Measurements from ENCODE around the gene MTCL3.
A peak's percentile ranks its signal among the peaks of the same experiment; 100 is the strongest.

MTCL3 gene

DNA sequence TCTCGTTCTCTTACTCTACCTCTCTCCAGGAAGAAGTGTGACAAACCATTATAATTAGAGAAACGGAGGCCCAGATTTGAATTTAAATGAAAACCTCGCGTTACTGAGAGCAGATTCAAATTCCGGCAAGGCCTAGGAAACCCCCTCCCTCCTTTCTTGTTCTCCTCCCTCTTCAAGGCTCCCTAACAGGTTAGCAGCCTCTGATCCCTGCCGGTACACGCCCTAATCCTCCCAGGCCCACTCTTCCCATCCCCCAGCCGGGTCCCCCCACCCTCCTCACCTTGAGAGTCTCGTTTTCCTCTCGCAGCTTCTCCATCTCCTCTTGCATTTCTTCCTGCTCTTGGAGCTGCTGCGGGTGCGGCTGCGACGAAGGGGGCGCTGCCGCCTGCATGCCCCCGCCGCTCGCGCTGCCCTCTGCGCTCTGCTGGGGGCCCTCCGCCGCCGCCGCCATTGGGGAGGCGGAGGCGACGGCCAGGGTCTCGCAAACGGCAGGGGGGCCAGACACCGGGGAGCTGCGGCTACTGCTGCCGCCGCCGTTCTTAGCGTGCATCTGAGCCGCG, 3.8 kb downstream of the MTCL3 start:
- DNase-seq (ENCODE audit: low read depth in 2 of 2), result peak in 1 of 2 experiments; percentile 20

GRCh38 chr6:127514773-127515227, 4.3 kb downstream of the MTCL3 start:
- no peak for DNase-seq (ENCODE audit: low read depth in 2 of 2)

- no peak for DNase-seq (ENCODE audit: low read depth in 2 of 2)
Measured at GRCh38 chr6:127514179-127514772, 4.9 kb downstream of the MTCL3 start.

- no peak for DNase-seq (ENCODE audit: low read depth in 2 of 2)
Measured at GRCh38 chr6:127513425-127513824, 5.7 kb downstream of the MTCL3 start.

- DNase-seq (ENCODE audit: low read depth in 2 of 2), result no peak
Measured at GRCh38 chr6:127510876-127511275, 8.3 kb downstream of the MTCL3 start.

- DNase-seq (ENCODE audit: low read depth in 2 of 2), result no peak
Measured at GRCh38 chr6:127506894-127507293, 12.2 kb downstream of the MTCL3 start.

DNA sequence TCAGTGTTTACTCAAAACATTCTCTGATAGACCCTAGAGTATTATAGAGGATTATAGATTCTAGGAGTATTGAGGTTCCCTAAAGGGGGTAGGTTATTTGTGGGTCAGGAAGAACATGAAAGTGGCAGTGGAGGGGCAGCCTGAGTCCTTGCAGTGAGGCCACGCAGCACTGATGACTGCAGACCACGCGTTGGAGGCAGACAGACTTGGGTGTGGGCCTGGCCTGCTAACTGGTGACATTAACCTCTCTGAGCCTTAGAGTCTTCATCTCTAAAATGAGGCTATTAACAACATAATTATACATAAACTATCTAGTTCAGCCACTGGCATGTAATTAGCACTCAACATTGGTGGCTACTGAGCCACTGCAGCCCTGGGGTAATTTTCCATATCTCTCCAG, 16.1 kb downstream of the MTCL3 start:
- no peak for DNase-seq (ENCODE audit: low read depth in 2 of 2)

DNA sequence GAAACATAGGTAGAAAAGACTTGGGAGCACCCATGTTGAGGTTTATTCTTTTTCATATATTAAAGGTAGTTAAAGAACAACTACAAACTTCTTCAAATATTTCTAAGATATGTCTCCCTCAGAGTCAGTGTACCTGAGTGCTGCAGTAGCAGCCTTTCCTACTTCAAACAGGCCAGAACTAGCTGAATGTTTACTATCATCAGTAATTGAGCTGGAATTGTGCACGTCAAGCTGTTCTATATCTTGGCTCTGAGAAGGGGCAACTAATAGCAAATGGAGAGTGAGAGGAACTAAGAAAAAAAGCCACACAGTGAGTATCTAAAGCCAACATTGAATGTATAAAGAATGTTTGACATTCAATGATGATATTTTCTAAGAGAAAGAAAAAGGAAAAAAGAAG, 21.7 kb downstream of the MTCL3 start:
- DNase-seq (ENCODE audit: low read depth in 2 of 2), result no peak

DNA sequence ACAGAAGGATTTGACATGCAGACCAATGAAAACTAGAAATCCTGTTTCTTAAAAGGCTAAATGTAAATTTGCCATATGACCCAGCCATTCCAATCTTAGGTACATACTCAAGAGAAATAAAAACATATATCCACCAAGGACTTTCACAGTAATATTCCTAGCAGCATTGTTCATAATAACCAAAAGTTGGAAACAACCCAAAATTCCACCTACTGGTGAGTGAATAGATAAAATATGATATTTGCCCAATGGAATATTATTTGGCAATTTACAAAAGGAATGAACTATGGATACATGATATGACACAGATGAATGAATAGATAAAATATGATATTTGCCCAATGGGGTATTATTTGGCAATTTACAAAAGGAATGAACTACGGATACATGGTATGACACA, 22.7 kb downstream of the MTCL3 start:
- DNase-seq (ENCODE audit: low read depth in 2 of 2), result no peak

DNA sequence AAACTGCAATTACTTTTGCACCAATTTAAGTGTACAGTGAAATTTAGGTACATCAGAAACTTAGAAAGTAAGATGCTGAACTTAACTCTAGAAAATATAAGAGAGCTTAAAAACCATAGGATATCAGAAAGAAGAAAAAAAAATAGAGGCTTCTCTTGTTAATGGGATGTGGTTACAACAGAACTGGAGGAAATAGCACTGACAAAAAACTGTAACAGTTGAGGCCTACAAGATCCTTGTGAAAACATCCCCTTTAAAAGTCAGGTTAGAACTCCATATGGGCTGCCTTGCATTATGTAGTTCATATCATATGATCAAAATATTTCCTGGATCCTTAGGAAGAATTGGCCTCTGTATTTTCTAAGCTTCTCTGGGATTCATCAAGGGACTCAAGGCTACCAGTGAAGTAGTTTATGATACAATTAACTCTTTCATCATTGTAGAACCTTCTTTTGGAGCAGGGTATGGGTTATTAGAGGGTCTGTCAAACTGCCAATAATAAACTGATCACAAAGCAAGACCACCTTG, 24.8 kb downstream of the MTCL3 start:
- no peak for DNase-seq (ENCODE audit: low read depth in 2 of 2)

DNA sequence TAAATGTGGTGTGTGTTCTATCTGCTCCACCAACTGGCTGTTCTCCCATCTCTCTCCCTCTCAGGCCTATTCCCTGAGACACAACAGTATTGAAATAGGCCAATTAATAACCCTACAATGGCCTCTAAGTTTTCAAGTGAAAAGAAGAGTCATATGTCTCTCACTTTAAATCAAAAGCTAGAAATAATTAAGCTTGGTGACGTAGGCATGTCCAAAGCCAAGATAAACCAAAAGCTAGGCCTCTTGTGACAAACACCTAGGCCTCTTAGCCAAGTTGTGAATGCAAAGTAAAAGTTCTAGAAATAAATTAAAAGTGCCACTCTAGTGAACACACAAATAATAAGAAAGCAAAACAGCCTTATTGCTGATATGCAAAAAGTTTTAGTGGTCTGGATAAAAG, 29.9 kb downstream of the MTCL3 start:
- DNase-seq (ENCODE audit: low read depth in 2 of 2), result no peak

GRCh38 chr6:127486934-127487333, 32.2 kb downstream of the MTCL3 start:
- DNase-seq (ENCODE audit: low read depth in 2 of 2), result no peak

DNA sequence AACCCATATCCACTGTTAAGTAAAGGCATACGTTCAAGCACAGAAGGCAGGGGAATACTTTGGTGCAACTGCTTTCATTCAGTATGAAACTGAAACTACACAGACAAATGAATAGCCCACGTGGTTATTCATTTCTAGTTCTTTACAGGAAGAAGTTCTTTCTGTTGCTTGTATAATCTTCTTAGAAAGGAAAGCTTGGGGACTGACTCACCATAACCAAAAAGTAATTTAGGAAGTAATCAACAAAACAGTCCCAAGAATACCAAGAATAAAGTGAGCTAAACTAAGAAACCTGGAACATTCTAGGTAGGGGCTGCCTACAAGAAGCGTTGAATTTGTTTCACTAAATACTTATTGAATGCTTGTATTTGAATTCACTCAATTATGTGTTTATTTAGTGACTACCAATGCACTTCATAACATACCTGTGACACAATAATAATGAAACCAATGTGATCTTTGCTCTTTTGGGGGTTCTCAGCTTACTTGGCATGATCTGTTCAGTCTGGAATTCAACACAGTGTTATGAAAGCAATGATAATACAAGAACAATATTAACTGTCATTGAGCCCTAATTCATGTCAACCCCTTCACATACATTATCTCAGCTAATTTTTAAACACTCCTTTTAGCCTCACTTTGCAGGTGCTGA, 34.8 kb downstream of the MTCL3 start:
- no peak for DNase-seq (ENCODE audit: low read depth in 2 of 2)

DNA sequence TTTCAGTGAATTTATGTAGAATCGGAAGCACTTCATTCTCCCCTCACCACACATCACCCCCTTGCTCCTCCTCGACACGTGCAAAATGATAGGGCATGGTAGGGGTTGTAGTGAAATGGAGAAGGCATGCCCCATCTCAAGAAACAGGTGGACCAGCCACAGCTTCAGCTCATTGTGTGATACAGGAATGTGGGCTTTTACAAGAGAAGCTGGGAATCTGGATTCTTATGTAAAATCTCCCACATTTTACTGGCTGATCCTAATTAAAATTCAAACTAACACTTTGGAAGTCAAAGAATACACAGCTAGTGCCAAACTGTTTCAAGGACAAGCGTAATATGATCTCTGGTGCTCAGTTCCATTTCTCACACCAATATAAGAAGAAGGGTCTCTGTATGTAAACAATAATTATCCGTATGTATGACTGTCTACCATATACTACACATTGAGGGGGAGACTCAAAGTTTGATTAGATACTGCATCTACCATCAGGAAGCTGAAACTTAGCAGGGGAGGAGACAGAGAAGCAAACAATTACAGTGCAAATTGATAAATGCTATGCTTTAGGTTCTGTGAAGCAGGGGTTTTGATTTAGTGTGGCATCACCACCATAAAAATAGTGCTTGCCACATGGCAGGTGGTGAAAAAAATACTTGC, 35.6 kb downstream of the MTCL3 start:
- DNase-seq (ENCODE audit: low read depth in 2 of 2), result no peak

- DNase-seq (ENCODE audit: low read depth in 2 of 2), result no peak
Measured at GRCh38 chr6:127482325-127482724, 36.8 kb downstream of the MTCL3 start.

DNA sequence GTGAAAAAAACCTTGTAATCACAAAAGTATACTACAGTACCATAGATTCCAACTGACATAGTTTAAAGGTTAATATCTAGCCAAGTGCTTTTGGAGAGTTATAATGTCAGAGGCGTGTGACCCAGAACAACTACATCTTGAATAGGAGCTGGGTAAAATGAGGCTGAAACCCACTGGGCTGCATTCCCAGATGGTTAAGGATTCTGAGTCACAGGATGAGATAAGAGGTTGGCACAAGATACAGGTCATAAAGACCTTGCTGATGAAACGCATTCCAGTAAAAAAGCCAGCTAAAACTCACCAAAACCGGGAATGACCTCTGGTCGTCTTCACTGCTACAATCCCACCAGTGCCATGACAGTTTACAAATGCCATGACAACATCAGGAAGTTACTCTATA, 37.5 kb downstream of the MTCL3 start:
- no peak for DNase-seq (ENCODE audit: low read depth in 2 of 2)

- DNase-seq (ENCODE audit: low read depth in 2 of 2), result no peak
Measured at GRCh38 chr6:127481111-127481510, 38.0 kb downstream of the MTCL3 start.

GRCh38 chr6:127477658-127478057, 41.5 kb downstream of the MTCL3 start:
- DNase-seq (ENCODE audit: low read depth in 2 of 2), result no peak

DNA sequence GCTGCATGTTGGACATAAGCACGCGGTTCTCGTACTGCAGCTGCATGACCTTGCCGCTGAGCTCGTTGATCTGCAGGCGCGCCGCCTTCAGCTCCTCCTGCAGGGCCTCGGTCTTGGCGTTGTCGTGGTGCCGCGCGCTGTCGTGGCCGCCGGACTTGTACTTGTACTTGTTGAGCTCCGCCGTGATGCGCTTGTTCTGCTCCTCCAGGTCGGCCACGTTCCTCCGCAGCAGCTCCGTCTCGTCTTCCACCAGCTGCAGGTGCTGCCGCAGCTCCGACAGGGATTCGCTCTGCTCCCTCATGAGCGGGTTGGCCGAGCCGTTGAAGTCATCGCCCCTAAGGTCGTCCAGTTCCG, 43.3 kb downstream of the MTCL3 start:
- no peak for DNase-seq (ENCODE audit: low read depth in 2 of 2)

DNA sequence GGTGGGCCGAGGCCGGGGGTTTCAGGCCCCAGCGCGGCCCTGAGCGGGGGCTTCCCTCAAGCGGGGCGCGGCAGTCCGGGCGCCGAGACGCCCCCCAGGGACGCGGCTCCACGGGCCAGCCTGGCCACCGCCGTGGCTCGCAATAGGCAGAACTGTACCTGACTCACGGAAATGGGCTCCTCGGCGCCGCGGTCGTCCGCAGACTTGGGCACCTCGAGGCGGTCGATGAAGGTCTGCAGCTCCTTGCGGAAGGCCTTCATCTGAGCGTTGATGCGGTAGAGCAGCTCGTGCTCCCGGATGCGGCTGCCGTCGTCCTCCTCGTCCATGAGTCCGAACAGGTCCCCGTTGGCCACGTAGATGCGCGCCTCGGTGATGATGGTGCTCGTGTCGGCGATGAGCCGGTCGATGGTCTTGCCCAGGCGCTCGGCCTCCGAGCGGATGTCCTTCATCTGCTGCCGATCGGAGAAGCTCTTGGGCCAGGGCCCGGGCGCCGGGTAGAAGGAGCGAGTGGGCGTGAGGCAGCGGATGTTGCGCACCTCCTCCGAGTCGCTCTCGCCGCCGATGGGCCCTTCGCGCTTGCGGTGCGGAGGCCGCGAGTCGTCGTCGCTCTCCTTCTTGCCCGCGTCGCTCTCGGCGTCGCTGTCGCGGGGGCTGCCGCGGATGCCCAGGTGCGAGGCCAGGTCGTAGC, 43.9 kb downstream of the MTCL3 start:
- DNase-seq (ENCODE audit: low read depth in 2 of 2), result no peak

DNA sequence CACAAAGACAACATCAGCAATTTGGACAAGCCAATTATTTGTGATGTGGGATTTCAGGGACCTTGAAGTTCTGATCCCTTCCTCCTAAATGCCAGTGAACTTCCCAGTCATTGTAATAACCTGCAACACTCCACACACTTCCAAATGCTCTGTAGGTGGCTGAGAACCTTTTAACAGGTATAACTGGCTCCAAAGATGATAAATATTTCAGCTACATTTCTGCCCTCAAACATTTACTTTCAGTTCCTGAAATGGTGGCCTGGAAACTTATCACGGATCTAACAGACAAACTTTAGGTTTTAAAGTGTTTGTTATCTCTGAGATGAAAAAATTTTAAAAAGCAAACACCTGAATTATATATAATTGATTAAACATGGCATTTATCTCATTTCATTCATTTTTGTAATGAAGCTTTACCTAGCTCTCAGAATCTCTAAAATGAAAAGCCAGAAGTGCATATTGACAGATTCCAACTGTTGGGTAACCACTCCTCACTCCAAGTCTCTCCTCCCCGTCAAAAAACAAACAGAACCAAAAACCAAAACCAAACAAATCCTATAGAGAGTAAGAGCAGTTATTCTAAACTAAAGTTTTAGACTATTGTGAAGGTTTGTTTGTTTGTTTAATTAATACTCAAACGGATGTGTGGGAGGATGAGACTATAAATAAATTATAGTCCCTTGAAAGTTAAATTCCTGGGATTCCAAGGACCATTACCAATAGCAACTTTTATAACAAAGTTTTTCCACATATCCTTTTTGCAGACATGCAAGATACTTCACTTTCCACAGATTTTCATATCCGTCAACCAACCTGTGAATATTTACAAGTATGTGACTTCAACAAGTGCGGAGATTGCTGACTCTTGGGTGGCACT, 47.5 kb downstream of the MTCL3 start:
- DNase-seq (ENCODE audit: low read depth in 2 of 2), result no peak
